Measurements from ENCODE around the gene PAX5.
A peak's percentile ranks its signal among the peaks of the same experiment; 100 is the strongest.

Gene PAX5

GRCh38 chr9:37036776-37037502, 2.9 kb upstream of the PAX5 start:
- DNase-seq: peak; percentile 29

DNA sequence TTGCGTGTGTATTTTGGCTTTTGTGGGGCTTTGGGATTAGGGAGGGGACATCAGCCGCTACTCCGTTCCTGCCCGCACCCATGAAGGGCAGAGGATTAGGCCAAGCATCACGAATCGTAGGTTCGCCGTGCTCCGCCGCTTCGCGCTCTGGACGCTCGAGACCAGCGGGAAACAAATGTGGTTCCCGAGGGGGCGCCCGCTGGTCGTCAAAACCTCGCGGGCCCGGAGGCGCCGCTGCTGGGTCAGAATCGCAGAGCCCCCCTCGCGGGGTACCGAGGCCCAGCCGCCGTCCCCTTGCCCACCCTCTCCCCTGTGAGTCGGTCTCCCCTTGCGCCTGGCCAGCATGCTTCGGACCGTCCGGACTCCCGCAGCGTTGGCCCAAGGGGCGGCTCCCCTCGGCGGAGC, 2.3 kb upstream of the PAX5 start:
- no peak for DNase-seq

- no peak for DNase-seq
Observed at GRCh38 chr9:37035648-37036370, 1.7 kb upstream of the PAX5 start.

- no peak for DNase-seq
Observed at GRCh38 chr9:37034938-37035647, 1.0 kb upstream of the PAX5 start.

DNA sequence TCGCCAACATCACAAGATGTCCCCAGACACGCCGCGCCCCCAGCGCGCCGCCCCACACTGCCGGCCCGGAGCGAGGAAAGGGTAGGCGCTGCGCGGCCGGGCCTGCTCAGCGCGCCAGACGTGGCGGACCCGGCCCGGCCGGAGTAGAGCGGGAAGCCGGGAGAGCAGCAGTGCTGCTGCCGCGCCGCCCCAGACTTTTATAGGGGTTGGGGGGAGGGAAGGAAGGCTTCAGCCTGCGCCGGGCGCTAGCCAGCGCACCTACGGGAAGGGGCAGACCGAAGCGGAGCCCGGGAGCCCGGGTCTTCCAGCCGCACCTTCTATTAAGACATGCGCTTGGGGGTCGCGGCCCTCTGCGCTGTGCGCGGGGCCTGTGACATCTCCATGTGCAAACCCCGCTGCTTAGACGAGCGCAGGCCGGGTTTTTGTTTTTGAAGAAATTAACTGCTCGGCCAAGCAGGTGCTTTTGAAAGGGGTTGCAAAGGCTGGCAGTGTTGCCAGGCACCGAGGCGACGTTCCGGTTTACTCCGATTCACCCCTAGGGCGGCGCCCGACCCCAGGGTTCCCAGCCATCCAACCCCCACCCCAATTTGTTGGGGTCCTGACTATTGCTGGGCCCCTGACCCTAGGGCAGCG, 353 bp upstream of the PAX5 start:
- no peak for DNase-seq

DNA sequence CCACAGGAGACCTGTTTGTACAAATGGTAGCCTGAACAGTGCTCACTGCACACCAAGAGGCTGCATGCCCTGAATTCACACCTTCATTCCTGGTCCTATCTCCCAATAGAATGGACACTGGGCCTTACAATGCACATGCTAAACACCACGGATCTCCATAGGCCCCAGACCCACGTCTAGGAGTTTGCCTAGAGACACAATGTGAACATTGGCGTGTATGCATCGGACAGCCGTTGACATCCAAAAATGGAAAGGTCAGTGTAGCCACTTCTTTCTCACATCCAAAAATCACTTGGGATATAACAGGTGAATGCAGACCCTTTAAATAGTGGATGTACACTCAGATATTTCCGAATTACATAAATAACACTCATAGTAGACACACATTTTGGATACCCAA, 927 bp downstream of the PAX5 start:
- no peak for DNase-seq

DNA sequence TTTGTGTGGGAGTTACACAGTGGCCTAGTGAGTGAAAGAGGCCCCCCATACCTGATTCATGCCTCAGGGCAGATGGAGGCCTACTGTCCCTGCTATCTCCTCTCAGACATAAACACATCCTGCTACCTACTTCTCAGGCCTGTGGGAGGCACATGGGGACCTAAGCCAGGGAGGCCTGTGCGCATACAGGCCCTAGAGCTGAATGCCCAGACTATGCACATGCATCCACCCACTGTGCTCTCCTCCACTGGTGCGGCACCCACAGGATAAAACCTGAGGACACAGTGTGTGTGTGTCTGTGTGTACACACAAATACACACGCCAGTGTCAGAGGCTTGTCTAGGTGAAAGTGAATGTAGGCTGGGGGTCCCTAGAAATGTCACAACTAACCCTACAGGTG, 1.4 kb downstream of the PAX5 start:
- no peak for DNase-seq

DNA sequence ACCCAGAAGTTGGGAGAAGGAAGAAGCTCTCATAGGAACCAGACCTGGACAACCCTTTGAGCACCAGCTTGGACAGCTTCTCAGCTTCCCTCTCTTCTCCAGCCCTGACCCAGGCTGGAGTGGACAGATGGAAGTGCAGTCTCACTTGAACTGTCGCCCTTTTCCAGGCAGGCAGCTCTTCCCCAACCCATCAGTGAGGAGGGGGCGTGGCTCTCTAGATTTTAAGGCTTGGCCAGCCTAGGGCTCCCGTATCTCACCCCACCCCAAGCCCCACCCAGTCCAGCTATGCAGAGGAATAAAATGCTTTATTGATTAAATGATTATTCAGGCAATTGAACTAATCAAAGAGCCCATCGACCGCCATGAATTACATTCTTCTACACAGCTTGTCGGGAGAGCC, 2.2 kb downstream of the PAX5 start:
- DNase-seq: no peak

GRCh38 chr9:37031081-37031480, 3.0 kb downstream of the PAX5 start:
- no peak for DNase-seq

DNA sequence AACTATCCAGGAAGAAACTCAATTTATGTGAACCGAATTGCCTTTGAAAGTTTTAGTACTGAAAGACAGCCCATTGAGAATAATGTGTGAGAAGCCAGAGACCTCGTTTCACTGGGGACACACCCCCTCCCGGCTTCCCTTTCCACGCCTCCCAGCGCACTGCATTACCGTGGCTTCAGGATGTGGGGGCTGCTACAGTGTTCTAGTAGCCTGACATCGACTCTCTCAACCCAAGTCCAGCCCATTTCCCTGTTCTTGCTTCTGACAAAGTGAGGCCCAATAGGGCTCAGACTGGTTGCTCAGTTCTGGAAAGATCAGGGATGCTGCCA, 3.5 kb downstream of the PAX5 start:
- no peak for DNase-seq

DNA sequence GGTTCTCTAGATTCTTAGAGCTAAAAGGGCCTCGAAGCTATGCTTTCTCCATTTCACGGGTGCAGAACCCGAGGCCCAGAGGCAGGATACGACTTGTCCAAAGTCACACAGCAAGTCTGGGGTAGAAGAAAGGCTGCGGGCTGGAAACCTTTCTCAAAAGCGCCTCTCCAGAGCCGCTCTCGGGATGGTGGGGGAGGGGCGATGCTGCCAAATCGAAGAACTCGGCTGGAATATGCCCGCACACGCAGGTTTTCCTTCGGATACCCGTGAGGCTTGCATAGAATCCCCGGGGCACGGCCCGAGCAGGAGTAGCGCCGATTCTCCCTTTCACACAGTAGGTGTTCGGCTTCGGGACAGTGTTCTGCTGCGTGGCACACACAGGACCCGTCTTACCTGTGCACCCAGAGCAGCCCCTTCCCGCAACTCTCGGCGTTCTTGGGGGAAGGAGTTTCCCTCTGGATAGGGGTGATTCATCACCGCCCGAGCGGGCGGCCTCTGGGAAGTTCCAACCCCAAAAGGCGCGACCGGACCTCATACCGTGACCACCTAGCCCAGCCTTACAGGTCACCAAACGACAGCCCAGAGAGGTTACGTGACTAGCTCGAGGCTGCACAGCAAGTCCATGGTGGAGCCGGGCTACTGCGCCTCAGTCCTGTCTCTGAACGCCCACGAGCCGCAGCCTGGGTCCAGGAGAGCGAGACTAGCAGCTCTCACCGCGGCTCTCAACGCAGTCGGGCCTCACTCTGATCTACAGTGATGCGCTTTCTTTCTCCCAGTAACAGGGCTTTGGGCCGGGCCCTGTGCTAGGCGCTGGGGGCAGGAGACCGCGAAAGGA, 4.1 kb downstream of the PAX5 start:
- no peak for DNase-seq

- DNase-seq: no peak
Observed at GRCh38 chr9:37029304-37029775, 4.7 kb downstream of the PAX5 start.

GRCh38 chr9:37028420-37029031, 5.5 kb downstream of the PAX5 start:
- DNase-seq: no peak

GRCh38 chr9:37027582-37028419, 6.3 kb downstream of the PAX5 start:
- peak; percentile 64 for DNase-seq

DNA sequence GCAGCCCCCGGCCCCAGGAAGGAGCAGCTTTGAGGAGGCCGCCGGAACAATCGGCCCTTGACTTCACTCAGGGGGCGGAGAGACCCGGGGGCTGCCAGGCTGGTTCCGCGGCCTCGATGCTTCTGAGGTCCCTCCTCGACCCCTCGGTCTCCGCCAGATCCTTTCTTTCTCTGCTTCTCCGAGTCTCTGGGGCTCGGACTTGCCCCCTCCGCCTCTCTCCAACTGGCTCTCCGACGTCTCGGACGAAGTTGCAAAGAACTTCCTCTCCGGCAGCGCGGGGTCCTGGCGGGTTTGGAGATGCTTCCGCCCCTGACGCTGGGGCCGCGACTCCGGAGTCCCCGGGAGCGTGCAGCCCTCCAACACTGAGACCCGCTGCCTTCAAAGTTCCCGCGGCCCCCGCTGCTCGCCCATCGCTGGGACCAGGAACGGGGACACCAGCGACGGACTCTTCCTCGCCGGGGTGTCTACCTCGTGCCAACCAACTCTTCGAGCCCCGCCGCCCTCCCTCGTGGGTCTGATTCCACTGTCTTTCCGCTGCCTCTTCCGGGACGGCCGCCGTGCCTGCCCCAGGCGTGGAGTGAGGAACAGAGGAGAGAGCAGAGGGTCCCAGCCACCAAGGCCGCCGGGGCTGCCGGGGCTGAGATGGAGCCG, 7.0 kb downstream of the PAX5 start:
- no peak for DNase-seq

- DNase-seq: no peak
Observed at GRCh38 chr9:37026113-37026930, 7.7 kb downstream of the PAX5 start.

DNA sequence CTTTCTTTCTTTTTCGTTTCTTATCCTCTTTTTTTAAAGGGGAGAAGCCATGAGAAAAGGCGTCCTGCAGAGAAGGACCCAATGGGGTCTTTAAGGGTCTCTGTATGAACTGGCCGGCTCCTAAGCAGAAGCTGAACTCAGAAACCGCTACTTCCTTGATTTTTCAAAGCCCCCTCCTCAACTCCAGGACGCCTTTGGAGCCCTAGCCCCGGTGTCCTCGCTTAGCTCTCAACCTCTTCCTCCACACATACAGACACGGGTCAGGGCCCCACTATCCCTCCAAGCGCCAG, 8.3 kb downstream of the PAX5 start:
- DNase-seq: no peak

GRCh38 chr9:37025071-37025822, 8.8 kb downstream of the PAX5 start:
- DNase-seq: no peak

DNA sequence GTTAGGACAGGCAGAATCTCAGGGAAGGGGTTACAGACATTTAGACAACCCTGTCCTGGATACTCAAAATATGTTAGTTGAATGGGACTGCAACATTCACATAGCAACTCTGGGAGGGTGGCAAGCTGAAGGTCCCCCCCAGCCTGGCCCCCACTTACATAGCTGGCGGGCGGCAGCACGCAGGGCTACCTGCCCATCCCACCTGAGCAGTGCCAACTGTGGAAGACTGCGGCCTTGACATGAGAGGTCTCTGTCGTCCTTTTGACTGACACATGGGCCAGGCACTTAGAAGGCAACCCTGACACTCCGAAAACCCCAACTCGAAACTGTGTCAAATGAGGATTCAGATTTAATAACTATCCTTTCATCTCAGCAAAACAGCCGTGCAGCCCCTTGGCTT, 16.5 kb downstream of the PAX5 start:
- DNase-seq: no peak

Data from activated effector memory CD4-positive, alpha-beta T cell treated with Interleukin-2 at 50 U/mL for 16 hours (primary cell).